Fibroblast of lung (primary cell): ENCODE data around the gene PTPN7. TPM values are rescaled to one million over a fixed set of nuclear protein-coding genes. Genes with fewer than 3 reads are reported as not detected.

ENCODE experiments used
- DNase-seq, 2 donors: peaks; one replicate each; pipeline versions ENCODE4 v3.0.0 to v3.0.0-alpha.2; 2010; ENCODE audit warnings: low read depth in 2 of 2
- H2AFZ ChIP-seq: 2 replicates; pipeline ENCODE4 v1.5.1; 2012; ENCODE audit warnings: low read length, control low read depth, inconsistent platforms
- H3K27ac ChIP-seq: 2 replicates; pipeline ENCODE4 v1.5.1; 2011; ENCODE audit warnings: low read length, control low read depth; ENCODE audit not compliant: insufficient read depth
- H3K27me3 ChIP-seq: 2 replicates; pipeline ENCODE4 v1.5.1; 2011; ENCODE audit warnings: mild to moderate bottlenecking, low read length; ENCODE audit not compliant: control insufficient read depth, insufficient read depth
- H3K36me3 ChIP-seq: 2 replicates; pipeline ENCODE4 v1.5.1; 2011; ENCODE audit warnings: low read length; ENCODE audit not compliant: control insufficient read depth, insufficient read depth
- H3K4me1 ChIP-seq: 2 replicates; pipeline ENCODE4 v1.5.1; 2011; ENCODE audit warnings: low read length; ENCODE audit not compliant: control insufficient read depth, insufficient read depth; ENCODE audit errors: extremely low read depth
- H3K4me2 ChIP-seq: 2 replicates; pipeline ENCODE4 v1.5.1; 2011; ENCODE audit warnings: low read length, control low read depth; ENCODE audit not compliant: insufficient read depth; ENCODE audit errors: extremely low read depth
- H3K4me3 ChIP-seq, 4 experiments: fragments of 200-600 bp in 1 of 4; sonication (generic) in 1 of 4; replicated peaks in 1 of 4; 2 replicates each; pipeline ENCODE4 v1.5.1; 2011 to 2016; ENCODE audit warnings: low read length in 4 of 4, low read depth in 3 of 4, mild to moderate bottlenecking in 3 of 4, control low read depth in 2 of 4, inconsistent platforms in 1 of 4, mixed read lengths in 1 of 4; ENCODE audit not compliant: insufficient read depth in 1 of 4; ENCODE audit errors: control extremely low read depth in 1 of 4
- H3K79me2 ChIP-seq: 2 replicates; pipeline ENCODE4 v1.5.1; 2012; ENCODE audit warnings: mild to moderate bottlenecking, low read length, inconsistent platforms; ENCODE audit not compliant: control insufficient read depth, insufficient read depth
- H3K9ac ChIP-seq: 2 replicates; pipeline ENCODE4 v1.5.1; 2011; ENCODE audit warnings: mild to moderate bottlenecking, low read length, control low read depth; ENCODE audit not compliant: insufficient read depth
- H3K9me3 ChIP-seq: 2 replicates; pipeline ENCODE4 v1.5.1; 2012; ENCODE audit warnings: low read depth, low read length; ENCODE audit not compliant: control insufficient read depth, insufficient read depth
- H4K20me1 ChIP-seq: 2 replicates; pipeline ENCODE4 v1.5.1; 2011; ENCODE audit warnings: low read length; ENCODE audit not compliant: control insufficient read depth, insufficient read depth; ENCODE audit errors: extremely low read depth
- EZH2 ChIP-seq: IDR thresholded peaks from 2 replicates; pipeline ENCODE4 v1.5.1; 2012; ENCODE audit warnings: low read length, control low read depth, mild to moderate bottlenecking; ENCODE audit errors: missing control alignments
- polyA plus RNA-seq, 2 donors: library from polyadenylated mRNA; depleted of rRNA in 1 of 2; stranded (reverse) in 1 of 2; unstranded in 1 of 2; fragments of >200 nt; gene quantifications; 2 replicates each; pipeline ENCODE4 v1.2.1, GENCODE V29; 2011 to 2012; ENCODE audit warnings: missing spikeins in 1 of 2
- total RNA-seq: library from RNA; depleted of rRNA; stranded (reverse); fragments of >200 nt; gene quantifications from 2 replicates; pipeline ENCODE4 v1.2.1, GENCODE V29; 2014
- TF ChIP-seq, protein P1 (sequence below), 2 donors: IDR thresholded peaks in 1 of 2; conservative IDR thresholded peaks in 1 of 2; 1 replicate in 1 of 2; 2 replicates in 1 of 2; pipeline ENCODE4 v1.5.1; 2011 to 2012; ENCODE audit warnings: low read length in 2 of 2, control low read depth in 1 of 2, inconsistent platforms in 1 of 2, low read depth in 1 of 2, mild to moderate bottlenecking in 1 of 2

Gene PTPN7
- total and polyA plus RNA-seq, 2 donors (not counting 1 experiment from before 2014, with no cell fraction given), result not detected

DNA sequence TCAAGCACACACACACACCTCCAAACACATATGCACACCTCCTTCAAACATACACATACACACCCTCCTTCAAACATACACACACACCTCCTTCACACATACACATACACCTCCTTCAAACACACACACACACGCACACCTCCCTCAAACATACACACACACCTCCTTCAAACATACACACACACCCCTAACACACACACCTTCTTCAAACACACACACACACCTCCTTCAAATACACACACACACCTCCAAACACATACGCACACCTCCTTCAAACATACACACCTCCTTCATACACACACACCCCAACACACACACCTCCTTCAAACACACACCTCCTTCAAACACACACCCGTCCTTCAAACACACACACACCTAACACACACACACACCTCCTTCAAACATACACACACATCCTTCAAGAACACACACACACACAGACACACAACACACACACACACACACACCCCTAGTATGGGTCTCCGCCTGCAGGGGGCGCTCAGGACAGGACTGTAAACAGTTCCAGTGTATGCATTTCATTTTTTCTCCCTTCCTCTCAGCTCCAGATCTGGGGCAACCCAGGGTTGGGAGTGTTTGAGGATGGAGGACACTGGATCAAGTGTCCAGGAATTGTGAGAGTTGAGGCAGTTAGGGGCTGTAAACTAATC lies 45.3 kb upstream of the PTPN7 start:
- no peak overlapping the region for H3K27ac ChIP-seq
- H2AFZ ChIP-seq, result no peak overlapping the region
- no peak overlapping the region for H3K4me3 ChIP-seq
- H3K4me1 ChIP-seq, result no peaks in the 10 kb centered on the region
- no peak overlapping the region for H3K9ac ChIP-seq
- no peaks in the 10 kb centered on the region for H3K36me3 ChIP-seq
- no peaks in the 10 kb centered on the region for H3K79me2 ChIP-seq
- no peaks in the 10 kb centered on the region for H3K9me3 ChIP-seq
- no peak for DNase-seq
- no peaks in the 10 kb centered on the region for H4K20me1 ChIP-seq
- H3K27me3 ChIP-seq, result peaks cover 13% of the 10 kb centered on the region
- TF ChIP-seq, protein P1, sequence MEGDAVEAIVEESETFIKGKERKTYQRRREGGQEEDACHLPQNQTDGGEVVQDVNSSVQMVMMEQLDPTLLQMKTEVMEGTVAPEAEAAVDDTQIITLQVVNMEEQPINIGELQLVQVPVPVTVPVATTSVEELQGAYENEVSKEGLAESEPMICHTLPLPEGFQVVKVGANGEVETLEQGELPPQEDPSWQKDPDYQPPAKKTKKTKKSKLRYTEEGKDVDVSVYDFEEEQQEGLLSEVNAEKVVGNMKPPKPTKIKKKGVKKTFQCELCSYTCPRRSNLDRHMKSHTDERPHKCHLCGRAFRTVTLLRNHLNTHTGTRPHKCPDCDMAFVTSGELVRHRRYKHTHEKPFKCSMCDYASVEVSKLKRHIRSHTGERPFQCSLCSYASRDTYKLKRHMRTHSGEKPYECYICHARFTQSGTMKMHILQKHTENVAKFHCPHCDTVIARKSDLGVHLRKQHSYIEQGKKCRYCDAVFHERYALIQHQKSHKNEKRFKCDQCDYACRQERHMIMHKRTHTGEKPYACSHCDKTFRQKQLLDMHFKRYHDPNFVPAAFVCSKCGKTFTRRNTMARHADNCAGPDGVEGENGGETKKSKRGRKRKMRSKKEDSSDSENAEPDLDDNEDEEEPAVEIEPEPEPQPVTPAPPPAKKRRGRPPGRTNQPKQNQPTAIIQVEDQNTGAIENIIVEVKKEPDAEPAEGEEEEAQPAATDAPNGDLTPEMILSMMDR (conservative IDR thresholded peaks at IDR 0.05 in 1 of 2, IDR thresholded peaks at IDR 0.05 in 1 of 2; ENCODE audit: low read depth in 1 of 2, low read length in 2 of 2), result peak in 1 of 2 donors; percentile 17
- TF ChIP-seq EZH2, result no peak
- no peak overlapping the region for H3K4me2 ChIP-seq

DNA sequence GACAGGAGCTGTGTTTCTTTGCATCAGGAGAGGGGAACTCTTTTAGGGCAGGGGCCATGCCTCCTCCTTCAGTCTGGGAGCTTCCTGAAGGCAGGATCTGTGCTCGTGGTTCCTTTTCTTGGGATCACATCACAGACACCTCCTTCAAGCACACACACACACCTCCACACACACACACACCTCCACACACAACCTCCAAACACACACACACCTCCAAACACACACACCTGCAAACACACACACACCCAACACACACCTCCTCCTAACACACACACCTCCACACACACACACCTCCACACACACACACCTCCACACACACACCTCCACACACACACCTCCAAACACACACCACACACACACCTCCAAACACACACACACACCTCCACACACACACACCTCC lies 43.7 kb upstream of the PTPN7 start:
- H3K79me2 ChIP-seq, result no peaks in the 10 kb centered on the region
- no peak overlapping the region for H3K27ac ChIP-seq
- H3K27me3 ChIP-seq, result peaks cover 4% of the 10 kb centered on the region
- H3K36me3 ChIP-seq, result no peaks in the 10 kb centered on the region
- no peak overlapping the region for H2AFZ ChIP-seq
- H3K9ac ChIP-seq, result no peak overlapping the region
- DNase-seq, result no peak
- H3K9me3 ChIP-seq, result no peaks in the 10 kb centered on the region
- no peak overlapping the region for H3K4me3 ChIP-seq
- no peak overlapping the region for H3K4me2 ChIP-seq
- no peaks in the 10 kb centered on the region for H3K4me1 ChIP-seq
- no peaks in the 10 kb centered on the region for H4K20me1 ChIP-seq
- TF ChIP-seq EZH2, result no peak
- TF ChIP-seq, protein P1 (conservative IDR thresholded peaks at IDR 0.05 in 1 of 2, IDR thresholded peaks at IDR 0.05 in 1 of 2; ENCODE audit: low read depth in 1 of 2, low read length in 2 of 2), result no peak

DNA sequence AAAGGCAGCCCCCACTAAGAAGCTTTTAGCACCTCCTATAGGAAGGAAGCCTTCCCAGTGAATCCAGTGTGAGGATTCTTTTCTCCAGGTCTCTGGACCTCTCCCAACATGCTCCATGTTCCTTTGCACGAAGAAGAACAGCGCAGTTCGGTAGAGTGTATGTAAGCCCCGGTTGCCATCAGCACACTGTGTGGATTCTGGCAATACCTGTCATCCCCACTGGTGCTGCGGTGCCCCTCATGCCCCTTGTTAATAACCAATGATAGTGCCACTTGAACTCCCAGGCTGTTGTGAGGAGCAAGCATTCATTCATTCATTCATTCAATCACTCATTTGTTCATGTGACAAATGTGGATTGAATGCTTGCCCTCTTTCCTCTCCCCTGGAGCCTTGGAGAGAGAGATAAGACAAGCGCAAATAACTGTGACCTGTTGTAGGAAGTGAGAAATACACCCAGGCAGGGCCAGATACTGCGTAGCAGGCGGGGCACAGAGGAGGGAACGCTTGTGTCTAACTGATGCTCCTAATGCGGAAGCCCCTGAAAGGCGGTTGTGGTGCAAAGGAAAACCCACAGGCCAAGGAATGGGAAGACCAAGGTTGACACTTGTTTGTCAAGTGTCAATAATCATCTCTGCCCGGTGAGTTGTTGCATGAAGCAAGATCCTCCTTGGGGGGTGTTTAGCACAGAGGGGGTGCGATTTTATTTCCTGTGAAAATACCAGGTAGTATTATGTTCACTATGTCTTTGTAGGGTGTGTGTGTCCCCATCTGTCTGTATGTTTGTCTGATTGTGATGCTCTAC lies 43.0 kb upstream of the PTPN7 start:
- no peak overlapping the region for H2AFZ ChIP-seq
- DNase-seq, result no peak
- TF ChIP-seq, protein P1 (conservative IDR thresholded peaks at IDR 0.05 in 1 of 2, IDR thresholded peaks at IDR 0.05 in 1 of 2; ENCODE audit: low read depth in 1 of 2, low read length in 2 of 2), result no peak
- no peak for TF ChIP-seq EZH2
- H3K27me3 ChIP-seq, result peaks cover 2% of the 10 kb centered on the region
- H3K79me2 ChIP-seq, result no peaks in the 10 kb centered on the region
- no peak overlapping the region for H3K4me3 ChIP-seq
- no peaks in the 10 kb centered on the region for H3K4me1 ChIP-seq
- no peaks in the 10 kb centered on the region for H3K36me3 ChIP-seq
- no peak overlapping the region for H3K9ac ChIP-seq
- H3K4me2 ChIP-seq, result no peak overlapping the region
- H3K27ac ChIP-seq, result no peak overlapping the region
- H4K20me1 ChIP-seq, result no peaks in the 10 kb centered on the region
- H3K9me3 ChIP-seq, result no peaks in the 10 kb centered on the region
